COLO829 (cell line): ENCODE results near the gene LYRM7.
"Not testable (repeated sequence)": the region's sequence is repeated elsewhere in the genome, so short reads cannot be mapped to it uniquely, and the experiment has no call there.

Experiments used
- DNase-seq: peaks from one replicate; pipeline ENCODE4 v3.0.0; 2012; ENCODE audit warnings: low spot score

LYRM7 gene

GRCh38 chr5:131180407-131180806 is 9.7 kb downstream of the LYRM7 start:
- no peak for DNase-seq

GRCh38 chr5:131182839-131183238 is 12.1 kb downstream of the LYRM7 start:
- no peak for DNase-seq

GRCh38 chr5:131185523-131186104 is 14.9 kb downstream of the LYRM7 start:
- no peak for DNase-seq

GRCh38 chr5:131186561-131187256 is 16.0 kb downstream of the LYRM7 start:
- DNase-seq = no peak

GRCh38 chr5:131193106-131193505 is 22.4 kb downstream of the LYRM7 start:
- no peak for DNase-seq

GRCh38 chr5:131193897-131194296 is 23.2 kb downstream of the LYRM7 start:
- not testable (repeated sequence) for DNase-seq

- DNase-seq = no peak
Observed at GRCh38 chr5:131194725-131195124, 24.0 kb downstream of the LYRM7 start.

- DNase-seq = no peak
Observed at GRCh38 chr5:131195696-131196095, 25.0 kb downstream of the LYRM7 start.

GRCh38 chr5:131196331-131196730 is 25.6 kb downstream of the LYRM7 start:
- DNase-seq = no peak

GRCh38 chr5:131198625-131199024 is 27.9 kb downstream of the LYRM7 start:
- no peak for DNase-seq

- no peak for DNase-seq
Observed at GRCh38 chr5:131200560-131200959, 29.8 kb downstream of the LYRM7 start.

GRCh38 chr5:131204964-131205363 is 34.2 kb downstream of the LYRM7 start:
- no peak for DNase-seq

- no peak for DNase-seq
Observed at GRCh38 chr5:131206061-131206460, 35.3 kb downstream of the LYRM7 start.

GRCh38 chr5:131206772-131207171 is 36.0 kb downstream of the LYRM7 start:
- no peak for DNase-seq

GRCh38 chr5:131209175-131209505 is 38.4 kb downstream of the LYRM7 start:
- DNase-seq = no peak

GRCh38 chr5:131209506-131210150 is 38.9 kb downstream of the LYRM7 start:
- DNase-seq = no peak

- DNase-seq = no peak
Observed at GRCh38 chr5:131210151-131210510, 39.4 kb downstream of the LYRM7 start.

- no peak for DNase-seq
Observed at GRCh38 chr5:131211669-131212068, 40.9 kb downstream of the LYRM7 start.

- no peak for DNase-seq
Observed at GRCh38 chr5:131212471-131213021, 41.8 kb downstream of the LYRM7 start.

GRCh38 chr5:131214609-131215227 is 44.0 kb downstream of the LYRM7 start:
- DNase-seq = no peak

- no peak for DNase-seq
Observed at GRCh38 chr5:131217791-131218190, 47.0 kb downstream of the LYRM7 start.

GRCh38 chr5:131218392-131218791 is 47.6 kb downstream of the LYRM7 start:
- DNase-seq = no peak

- DNase-seq = no peak
Observed at GRCh38 chr5:131220566-131220965, 49.8 kb downstream of the LYRM7 start.
